Measurements from ENCODE around the gene WDR33. TPM values are rescaled to one million over a fixed set of nuclear protein-coding genes. Genes with fewer than 3 reads are reported as not detected.

The WDR33 gene
- total RNA-seq, 1 donor from 2014 or later: 60.1 TPM

- DNase-seq (ENCODE audit: low spot score): no peak
Measured at GRCh38 chr2:127656569-127657231, 154.3 kb downstream of the WDR33 start.

GRCh38 chr2:127655209-127656073 is 155.5 kb downstream of the WDR33 start:
- DNase-seq (ENCODE audit: low spot score): no peak

GRCh38 chr2:127654838-127655175 is 156.2 kb downstream of the WDR33 start:
- no peak for DNase-seq (ENCODE audit: low spot score)

- DNase-seq (ENCODE audit: low spot score): no peak
Measured at GRCh38 chr2:127654084-127654837, 156.7 kb downstream of the WDR33 start.

GRCh38 chr2:127653421-127654083 is 157.4 kb downstream of the WDR33 start:
- no peak for DNase-seq (ENCODE audit: low spot score)

- no peak for DNase-seq (ENCODE audit: low spot score)
Measured at GRCh38 chr2:127652786-127653357, 158.1 kb downstream of the WDR33 start.

GRCh38 chr2:127651971-127652550 is 158.9 kb downstream of the WDR33 start:
- no peak for DNase-seq (ENCODE audit: low spot score)

- no peak for DNase-seq (ENCODE audit: low spot score)
Measured at GRCh38 chr2:127651381-127651809, 159.6 kb downstream of the WDR33 start.

Other genes starting within 250 kb of the WDR33 start
- not detected for gene GPR17, start 165.0 kb downstream of the WDR33 start, total RNA-seq
- gene LIMS2, start 135.6 kb downstream of the WDR33 start, total RNA-seq: 112 TPM
- 7.3 TPM for gene SFT2D3, start 109.7 kb downstream of the WDR33 start, total RNA-seq
- 29.7 TPM for gene POLR2D, start 47.0 kb upstream of the WDR33 start, total RNA-seq
- 19.2 TPM for gene AMMECR1L, start 74.8 kb upstream of the WDR33 start, total RNA-seq
- gene SAP130, start 216.9 kb upstream of the WDR33 start, total RNA-seq: 22.5 TPM

Measured in ureter (tissue), 1 donor.